Measurements from ENCODE around the gene B4GALNT4.

The B4GALNT4 gene

DNA sequence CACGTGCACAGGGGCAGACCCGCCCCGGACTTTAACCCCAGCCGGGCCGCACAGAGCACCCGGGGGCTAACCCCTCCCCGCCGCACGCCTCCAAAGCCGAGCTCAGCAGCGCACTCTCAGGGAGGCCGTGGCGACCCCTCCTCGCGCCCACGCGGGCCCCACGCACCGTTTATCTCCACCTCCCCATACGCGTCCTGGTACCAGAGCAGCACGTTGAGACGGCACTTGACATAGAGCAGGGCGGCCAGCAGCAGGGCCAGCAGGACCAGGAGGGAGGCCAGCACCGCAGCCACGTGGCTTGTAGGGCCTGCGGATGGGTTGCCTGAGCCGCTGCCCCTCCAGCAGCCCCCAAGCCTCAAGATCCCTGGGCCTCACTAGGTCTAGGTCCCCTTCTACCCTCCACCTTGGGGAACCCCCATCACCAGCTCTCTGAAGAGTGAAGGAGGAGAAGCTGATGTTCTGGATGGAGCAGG, 38.4 kb downstream of the B4GALNT4 start:
- H2AFZ ChIP-seq (ENCODE audit: low read depth, low read length) = peak overlapping the region; percentile 65; the same call in 1 of the 2 replicates
- H3K9ac ChIP-seq (ENCODE audit: low read depth, low read length) = peak overlapping the region; percentile 34
- H3K27me3 ChIP-seq (ENCODE audit: insufficient read depth, low read length, poor library complexity) = no peaks in the 10 kb centered on the region
- H4K20me1 ChIP-seq (ENCODE audit: insufficient read depth, low read length) = peaks cover 9% of the 10 kb centered on the region; the same call in 1 of the 2 replicates
- no peaks in the 10 kb centered on the region; the same call in 1 of the 2 replicates for H3K36me3 ChIP-seq (ENCODE audit: insufficient read depth, low read length)
- ATAC-seq (ENCODE audit: insufficient read depth, low read depth) (peak; percentile 2; the same call in 1 of the 3 replicates), DNase-seq (no peak)
- TF ChIP-seq EZH2 (IDR thresholded peaks at IDR 0.05; ENCODE audit: borderline replicate concordance, low read depth, low read length, severe bottlenecking) = no peak
- TF ChIP-seq, protein P1, sequence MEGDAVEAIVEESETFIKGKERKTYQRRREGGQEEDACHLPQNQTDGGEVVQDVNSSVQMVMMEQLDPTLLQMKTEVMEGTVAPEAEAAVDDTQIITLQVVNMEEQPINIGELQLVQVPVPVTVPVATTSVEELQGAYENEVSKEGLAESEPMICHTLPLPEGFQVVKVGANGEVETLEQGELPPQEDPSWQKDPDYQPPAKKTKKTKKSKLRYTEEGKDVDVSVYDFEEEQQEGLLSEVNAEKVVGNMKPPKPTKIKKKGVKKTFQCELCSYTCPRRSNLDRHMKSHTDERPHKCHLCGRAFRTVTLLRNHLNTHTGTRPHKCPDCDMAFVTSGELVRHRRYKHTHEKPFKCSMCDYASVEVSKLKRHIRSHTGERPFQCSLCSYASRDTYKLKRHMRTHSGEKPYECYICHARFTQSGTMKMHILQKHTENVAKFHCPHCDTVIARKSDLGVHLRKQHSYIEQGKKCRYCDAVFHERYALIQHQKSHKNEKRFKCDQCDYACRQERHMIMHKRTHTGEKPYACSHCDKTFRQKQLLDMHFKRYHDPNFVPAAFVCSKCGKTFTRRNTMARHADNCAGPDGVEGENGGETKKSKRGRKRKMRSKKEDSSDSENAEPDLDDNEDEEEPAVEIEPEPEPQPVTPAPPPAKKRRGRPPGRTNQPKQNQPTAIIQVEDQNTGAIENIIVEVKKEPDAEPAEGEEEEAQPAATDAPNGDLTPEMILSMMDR (IDR thresholded peaks at IDR 0.05; ENCODE audit: borderline replicate concordance, extremely low read depth, low read length, poor library complexity, severe bottlenecking) = no peak
- peak overlapping the region in 1 of 2 experiments; percentile 50; a peak in 2 of 4 replicates for H3K4me3 ChIP-seq (ENCODE audit: low read depth in 1 of 2, low read length in 2 of 2)
- H3K9me3 ChIP-seq (ENCODE audit: insufficient read depth, low read length, severe bottlenecking) = no peaks in the 10 kb centered on the region
- peak overlapping the region; percentile 65 for H3K4me2 ChIP-seq (ENCODE audit: insufficient read depth, low read length)
- peaks cover 35% of the 10 kb centered on the region for H3K4me1 ChIP-seq (ENCODE audit: insufficient read depth, low read length)
- H3K27ac ChIP-seq (ENCODE audit: low read length) = peak overlapping the region; percentile 65
- peaks cover 2% of the 10 kb centered on the region; the same call in 1 of the 2 replicates for H3K79me2 ChIP-seq (ENCODE audit: insufficient read depth, low read length)

DNA sequence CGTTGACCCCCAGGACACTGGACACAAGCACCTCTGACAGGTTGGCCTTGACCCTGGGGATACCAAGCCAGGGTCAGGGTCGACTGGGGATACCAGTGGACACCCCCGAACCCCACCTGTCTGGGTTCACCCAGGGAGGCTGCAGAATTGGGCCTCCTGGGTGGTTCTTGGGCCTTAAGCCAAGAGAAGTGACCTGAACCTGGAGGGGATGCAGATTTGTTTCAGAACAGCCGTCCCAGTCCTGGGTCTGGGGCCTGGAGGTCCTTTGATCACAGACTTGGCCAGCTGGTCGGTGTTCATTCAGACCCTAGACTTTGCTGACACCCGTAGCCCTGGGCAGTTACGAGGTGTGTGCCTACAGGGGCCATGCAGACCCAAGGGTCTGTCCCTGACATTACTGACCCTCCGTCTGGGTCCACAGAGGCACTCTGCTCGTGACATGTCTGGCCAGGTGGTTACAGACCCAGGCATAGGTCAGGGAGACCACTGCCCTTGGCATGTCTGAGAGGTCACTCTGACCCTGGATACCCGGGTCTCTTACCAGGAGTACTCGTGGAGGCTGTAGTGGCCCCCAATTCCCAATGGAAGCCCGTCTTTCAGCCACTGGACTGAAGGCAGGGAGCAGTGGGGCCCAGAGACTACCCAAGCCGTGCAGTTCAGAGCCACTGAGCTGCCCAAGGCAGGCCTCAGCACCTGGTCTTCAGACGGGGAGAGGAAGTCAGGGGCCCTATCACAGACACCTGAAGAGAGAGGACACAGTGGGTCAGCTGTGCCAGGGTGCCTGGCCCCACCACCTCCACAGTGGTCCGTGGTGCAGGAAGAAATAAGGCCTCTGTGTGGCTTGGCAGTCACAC, 39.1 kb downstream of the B4GALNT4 start:
- ATAC-seq (ENCODE audit: insufficient read depth, low read depth) = no peak
- DNase-seq = no peak
- peaks cover 42% of the 10 kb centered on the region for H3K4me1 ChIP-seq (ENCODE audit: insufficient read depth, low read length)
- peak overlapping the region; percentile 34; the same call in 1 of the 2 replicates for H3K9ac ChIP-seq (ENCODE audit: low read depth, low read length)
- H3K36me3 ChIP-seq (ENCODE audit: insufficient read depth, low read length) = no peaks in the 10 kb centered on the region; the same call in 1 of the 2 replicates
- H4K20me1 ChIP-seq (ENCODE audit: insufficient read depth, low read length) = peaks cover 9% of the 10 kb centered on the region; the same call in 1 of the 2 replicates
- peak overlapping the region in 1 of 2 experiments; percentile 50; a peak in 1 of 4 replicates for H3K4me3 ChIP-seq (ENCODE audit: low read depth in 1 of 2, low read length in 2 of 2)
- H3K27me3 ChIP-seq (ENCODE audit: insufficient read depth, low read length, poor library complexity) = no peaks in the 10 kb centered on the region
- no peak overlapping the region; the same call in 1 of the 2 replicates for H3K27ac ChIP-seq (ENCODE audit: low read length)
- H3K9me3 ChIP-seq (ENCODE audit: insufficient read depth, low read length, severe bottlenecking) = no peaks in the 10 kb centered on the region
- no peak for TF ChIP-seq EZH2 (IDR thresholded peaks at IDR 0.05; ENCODE audit: borderline replicate concordance, low read depth, low read length, severe bottlenecking)
- TF ChIP-seq, protein P1 (IDR thresholded peaks at IDR 0.05; ENCODE audit: borderline replicate concordance, extremely low read depth, low read length, poor library complexity, severe bottlenecking) = no peak
- H2AFZ ChIP-seq (ENCODE audit: low read depth, low read length) = no peak overlapping the region
- H3K4me2 ChIP-seq (ENCODE audit: insufficient read depth, low read length) = peak overlapping the region; percentile 65
- H3K79me2 ChIP-seq (ENCODE audit: insufficient read depth, low read length) = peaks cover 7% of the 10 kb centered on the region

DNA sequence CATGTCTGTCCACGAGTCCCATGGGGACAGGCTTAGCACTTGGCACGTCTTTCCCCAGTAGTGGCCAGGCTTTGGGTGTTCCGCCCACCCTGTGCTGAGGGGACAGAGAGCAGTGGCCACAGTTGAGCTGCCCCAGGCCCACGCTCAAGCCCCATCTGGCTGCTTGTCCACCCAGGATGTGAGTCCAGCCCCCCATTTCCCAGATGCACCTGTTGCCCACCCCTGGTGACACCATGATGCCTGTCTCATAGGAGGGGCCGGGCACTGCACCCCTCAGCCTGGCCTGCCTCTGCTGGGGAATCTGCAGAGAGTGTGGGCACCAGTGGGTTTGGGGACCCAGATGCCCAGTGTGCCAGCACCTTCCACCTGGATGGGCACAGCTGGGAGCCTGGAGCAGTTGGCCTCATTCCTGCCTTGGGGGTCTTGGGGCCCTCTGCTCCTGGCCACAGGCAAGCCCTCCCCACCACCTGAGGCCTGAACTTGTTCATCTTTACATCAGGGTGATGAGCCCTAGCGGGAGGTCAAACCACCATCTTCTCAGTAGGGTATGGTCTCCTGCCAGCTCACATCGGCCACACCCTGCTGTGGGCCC, 39.8 kb downstream of the B4GALNT4 start:
- Histone ChIP-seq H3K36me3 (ENCODE audit: insufficient read depth, low read length) (no peaks in the 10 kb centered on the region; the same call in 1 of the 2 replicates), H3K79me2 (ENCODE audit: insufficient read depth, low read length) (peaks cover 10% of the 10 kb centered on the region), H2AFZ (ENCODE audit: low read depth, low read length) (no peak overlapping the region), H3K27ac (ENCODE audit: low read length) (no peak overlapping the region), H3K4me2 (ENCODE audit: insufficient read depth, low read length) (no peak overlapping the region), H3K4me1 (ENCODE audit: insufficient read depth, low read length) (peaks cover 49% of the 10 kb centered on the region), H3K27me3 (ENCODE audit: insufficient read depth, low read length, poor library complexity) (no peaks in the 10 kb centered on the region), H3K9me3 (ENCODE audit: insufficient read depth, low read length, severe bottlenecking) (no peaks in the 10 kb centered on the region), H4K20me1 (ENCODE audit: insufficient read depth, low read length) (peaks cover 9% of the 10 kb centered on the region; the same call in 1 of the 2 replicates), H3K4me3 (ENCODE audit: low read depth in 1 of 2, low read length in 2 of 2) (no peak overlapping the region), H3K9ac (ENCODE audit: low read depth, low read length) (no peak overlapping the region)
- no peak for DNase-seq
- no peak for TF ChIP-seq EZH2 (IDR thresholded peaks at IDR 0.05; ENCODE audit: borderline replicate concordance, low read depth, low read length, severe bottlenecking)
- TF ChIP-seq, protein P1 (IDR thresholded peaks at IDR 0.05; ENCODE audit: borderline replicate concordance, extremely low read depth, low read length, poor library complexity, severe bottlenecking) = no peak
- no peak for ATAC-seq (ENCODE audit: insufficient read depth, low read depth)

Data from DND-41 (cell line).